Uterus (tissue), 4 donors: ENCODE data around the gene ADGRF4. TPM values are rescaled to one million over a fixed set of nuclear protein-coding genes. Genes with fewer than 3 reads are reported as not detected.
A peak's percentile ranks its signal among the peaks of the same experiment; 100 is the strongest.

ENCODE experiments used
- DNase-seq, 2 donors: peaks; one replicate each; pipeline ENCODE4 v3.0.0-alpha.2; 2019 to 2020
- H3K27ac ChIP-seq, 2 donors: fragments of 200-600 bp; sonication (generic); 1 replicate in 1 of 2; 2 replicates in 1 of 2; pipeline ENCODE4 v1.5.1; 2016 to 2018
- H3K27me3 ChIP-seq, 2 donors: fragments of 200-600 bp; sonication (generic); one replicate each; pipeline ENCODE4 v1.5.1; 2018 to 2019; ENCODE audit warnings: control low read depth in 1 of 2
- H3K36me3 ChIP-seq, 2 donors: fragments of 200-600 bp; sonication (generic); one replicate each; pipeline ENCODE4 v1.5.1; 2019; ENCODE audit warnings: control low read depth in 1 of 2
- H3K4me1 ChIP-seq, 2 donors: fragments of 200-600 bp; sonication (generic); one replicate each; pipeline ENCODE4 v1.5.1; 2018 to 2019; ENCODE audit warnings: control low read depth in 1 of 2
- H3K4me3 ChIP-seq, 2 donors: fragments of 200-600 bp; sonication (generic); 1 replicate in 1 of 2; 2 replicates in 1 of 2; pipeline ENCODE4 v1.5.1; 2018 to 2019; ENCODE audit warnings: mild to moderate bottlenecking in 1 of 2
- H3K9me3 ChIP-seq, 2 donors: fragments of 200-600 bp; sonication (generic); one replicate each; pipeline ENCODE4 v1.5.1; 2019; ENCODE audit warnings: control low read depth in 1 of 2
- POLR2A ChIP-seq, 2 donors: fragments of 450-650 bp; IDR thresholded peaks; one replicate each; pipeline ENCODE4 v1.6.1; 2016; ENCODE audit warnings: antibody characterized with exemption in 2 of 2, mild to moderate bottlenecking in 1 of 2, moderate library complexity in 1 of 2
- intact Hi-C: fragments of 100-400 bp; cut with DNase I; formaldehyde crosslinking; loops from one replicate; pipeline ENCODE4 v1.15.1; 2023; ENCODE audit warnings: low total_unique reads
- total RNA-seq, 4 donors: library from RNA; depleted of rRNA in 3 of 4; stranded (reverse); fragments of >200 nt in 3 of 4; gene quantifications; one replicate each; pipeline versions ENCODE4 v1.1.0 to v1.2.4, GENCODE V29; 2014 to 2023
- TF ChIP-seq, protein P1 (sequence below), 4 experiments: fragments of 200-600 bp in 2 of 4; fragments of 450-650 bp in 2 of 4; sonication (generic) in 2 of 4; IDR thresholded peaks; one replicate each; pipeline ENCODE4 v1.5.1; 2016 to 2019; ENCODE audit warnings: antibody characterized with exemption in 4 of 4, mild to moderate bottlenecking in 2 of 4, moderate library complexity in 1 of 4
- donor health status: DM: yes; HTN: yes; CAD: no.

The ADGRF4 gene
- total RNA-seq, 4 donors from 2014 or later: 0.24 TPM; not detected in 3

GRCh38 chr6:47729019-47729418 lies 30.6 kb downstream of the ADGRF4 start:
- TF ChIP-seq, protein P1, sequence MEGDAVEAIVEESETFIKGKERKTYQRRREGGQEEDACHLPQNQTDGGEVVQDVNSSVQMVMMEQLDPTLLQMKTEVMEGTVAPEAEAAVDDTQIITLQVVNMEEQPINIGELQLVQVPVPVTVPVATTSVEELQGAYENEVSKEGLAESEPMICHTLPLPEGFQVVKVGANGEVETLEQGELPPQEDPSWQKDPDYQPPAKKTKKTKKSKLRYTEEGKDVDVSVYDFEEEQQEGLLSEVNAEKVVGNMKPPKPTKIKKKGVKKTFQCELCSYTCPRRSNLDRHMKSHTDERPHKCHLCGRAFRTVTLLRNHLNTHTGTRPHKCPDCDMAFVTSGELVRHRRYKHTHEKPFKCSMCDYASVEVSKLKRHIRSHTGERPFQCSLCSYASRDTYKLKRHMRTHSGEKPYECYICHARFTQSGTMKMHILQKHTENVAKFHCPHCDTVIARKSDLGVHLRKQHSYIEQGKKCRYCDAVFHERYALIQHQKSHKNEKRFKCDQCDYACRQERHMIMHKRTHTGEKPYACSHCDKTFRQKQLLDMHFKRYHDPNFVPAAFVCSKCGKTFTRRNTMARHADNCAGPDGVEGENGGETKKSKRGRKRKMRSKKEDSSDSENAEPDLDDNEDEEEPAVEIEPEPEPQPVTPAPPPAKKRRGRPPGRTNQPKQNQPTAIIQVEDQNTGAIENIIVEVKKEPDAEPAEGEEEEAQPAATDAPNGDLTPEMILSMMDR (IDR thresholded peaks at IDR 0.05): no peak
- no peak for TF ChIP-seq POLR2A (IDR thresholded peaks at IDR 0.05)
- Histone ChIP-seq H3K27ac (no peak overlapping the region), H3K36me3 (no peaks in the 10 kb centered on the region), H3K9me3 (no peaks in the 10 kb centered on the region), H3K4me3 (no peak overlapping the region), H3K27me3 (no peaks in the 10 kb centered on the region), H3K4me1 (no peaks in the 10 kb centered on the region)
- intact Hi-C loops: no loop called here
- no peak for DNase-seq

DNA sequence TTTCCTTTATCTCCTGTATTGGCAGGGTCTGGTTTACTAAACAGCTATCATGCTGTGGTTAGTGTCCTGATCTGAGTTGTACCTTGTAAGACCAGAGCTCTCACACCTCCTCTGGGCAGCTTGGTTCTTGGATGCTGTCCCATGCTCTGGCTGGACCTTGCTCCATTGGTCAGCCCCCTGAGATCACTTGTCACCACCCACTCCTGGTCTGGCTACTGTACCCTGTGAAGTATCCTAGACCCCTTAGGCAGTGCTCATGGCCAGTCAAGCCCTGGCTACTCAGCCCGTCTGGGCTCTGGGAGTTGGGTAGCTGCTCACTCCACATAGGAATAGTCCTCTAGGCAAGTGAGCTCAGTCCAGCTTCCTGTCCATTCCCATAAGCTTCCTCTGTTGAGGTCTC lies 31.1 kb downstream of the ADGRF4 start:
- Histone ChIP-seq H3K27me3 (no peaks in the 10 kb centered on the region), H3K9me3 (no peaks in the 10 kb centered on the region), H3K4me1 (no peaks in the 10 kb centered on the region), H3K4me3 (no peak overlapping the region), H3K36me3 (no peaks in the 10 kb centered on the region), H3K27ac (no peak overlapping the region)
- intact Hi-C loops: no loop called here
- DNase-seq: no peak
- TF ChIP-seq, protein P1 (IDR thresholded peaks at IDR 0.05): no peak
- TF ChIP-seq POLR2A (IDR thresholded peaks at IDR 0.05): no peak

DNA sequence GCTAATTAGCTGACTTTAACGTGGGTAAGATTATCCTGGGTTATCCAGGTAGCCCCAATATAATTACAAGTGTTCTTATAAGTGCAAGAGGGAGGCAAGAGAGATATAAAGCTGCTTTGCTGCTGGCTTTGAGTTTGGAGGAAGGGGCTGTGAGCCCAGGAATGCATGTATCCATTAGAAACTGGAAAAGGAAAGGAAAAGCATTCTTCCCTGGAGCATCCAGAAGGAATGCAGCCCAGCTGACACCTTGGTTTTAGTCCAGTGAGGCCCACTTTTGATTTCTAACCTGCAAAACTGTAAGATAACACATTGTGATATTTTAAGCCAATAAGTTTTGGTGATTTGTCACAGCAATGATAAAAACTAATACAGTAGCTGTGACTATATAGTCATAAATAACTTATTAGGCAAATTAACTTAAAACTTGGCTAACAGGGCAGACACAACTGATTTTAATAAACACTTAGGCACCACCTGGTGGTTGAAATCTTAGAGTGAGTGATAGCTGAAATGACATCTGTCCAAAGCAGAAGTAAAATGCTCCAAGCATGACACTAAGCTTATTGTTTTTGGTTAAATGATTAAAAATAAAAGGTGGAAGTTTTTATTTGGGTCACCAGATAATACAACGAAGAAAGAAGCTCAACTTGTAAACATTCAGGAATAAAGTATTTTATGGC lies 35.6 kb downstream of the ADGRF4 start:
- no peaks in the 10 kb centered on the region for H3K4me1 ChIP-seq
- TF ChIP-seq POLR2A (IDR thresholded peaks at IDR 0.05): no peak
- TF ChIP-seq, protein P1 (IDR thresholded peaks at IDR 0.05): peak in 3 of 4 experiments; percentile 11 to 34 (median 26)
- H3K27me3 ChIP-seq: no peaks in the 10 kb centered on the region
- H3K36me3 ChIP-seq: no peaks in the 10 kb centered on the region
- DNase-seq: no peak
- no peak overlapping the region for H3K4me3 ChIP-seq
- no peak overlapping the region for H3K27ac ChIP-seq
- intact Hi-C loops: no loop called here
- H3K9me3 ChIP-seq: no peaks in the 10 kb centered on the region

DNA sequence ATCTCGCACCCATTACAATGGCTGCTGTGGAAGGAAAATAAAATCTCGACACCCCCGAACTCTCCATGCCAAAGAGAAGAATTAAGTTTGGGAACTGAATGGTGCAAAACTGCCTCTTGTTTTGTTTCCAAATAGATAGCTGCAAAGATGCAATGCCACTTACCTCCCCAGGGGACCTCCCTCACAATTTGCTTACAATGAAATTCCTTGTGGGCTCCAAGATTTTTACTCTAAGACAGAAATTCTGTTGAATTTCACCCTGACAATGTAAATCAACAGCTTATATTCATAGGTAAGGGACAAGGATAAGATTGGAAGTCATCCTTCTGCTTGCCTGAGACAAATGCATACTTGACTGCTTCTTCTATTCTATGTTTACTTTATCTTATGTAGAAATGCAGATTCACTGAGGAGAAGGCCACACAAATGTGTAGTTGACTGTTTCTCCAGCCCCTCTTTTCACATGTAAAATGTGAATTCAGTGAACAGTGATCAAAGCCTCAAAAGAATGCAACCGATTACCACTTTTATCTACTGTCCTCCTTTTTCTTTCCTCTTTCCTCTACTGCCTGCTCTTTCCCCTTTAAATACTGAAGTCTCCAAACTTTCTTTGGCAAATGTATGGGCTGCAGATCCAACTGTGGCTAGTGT lies 36.6 kb downstream of the ADGRF4 start:
- TF ChIP-seq, protein P1 (IDR thresholded peaks at IDR 0.05): no peak
- no peak for TF ChIP-seq POLR2A (IDR thresholded peaks at IDR 0.05)
- Histone ChIP-seq H3K4me1 (no peaks in the 10 kb centered on the region), H3K36me3 (no peaks in the 10 kb centered on the region), H3K27me3 (no peaks in the 10 kb centered on the region), H3K9me3 (no peaks in the 10 kb centered on the region), H3K27ac (no peak overlapping the region), H3K4me3 (no peak overlapping the region)
- DNase-seq: no peak
- intact Hi-C loops: no loop called here

GRCh38 chr6:47736083-47736700 lies 37.8 kb downstream of the ADGRF4 start:
- TF ChIP-seq, protein P1 (IDR thresholded peaks at IDR 0.05): no peak
- TF ChIP-seq POLR2A (IDR thresholded peaks at IDR 0.05): no peak
- Histone ChIP-seq H3K4me1 (no peaks in the 10 kb centered on the region), H3K27me3 (no peaks in the 10 kb centered on the region), H3K4me3 (no peak overlapping the region), H3K27ac (no peak overlapping the region), H3K9me3 (no peaks in the 10 kb centered on the region), H3K36me3 (no peaks in the 10 kb centered on the region)
- intact Hi-C loops: no loop called here
- DNase-seq: no peak
